ENCODE measurements around the gene COL9A3. TPM values are rescaled to one million over a fixed set of nuclear protein-coding genes. Genes with fewer than 3 reads are reported as not detected.

COL9A3 gene
- total RNA-seq, 2 donors from 2014 or later: not detected

DNA sequence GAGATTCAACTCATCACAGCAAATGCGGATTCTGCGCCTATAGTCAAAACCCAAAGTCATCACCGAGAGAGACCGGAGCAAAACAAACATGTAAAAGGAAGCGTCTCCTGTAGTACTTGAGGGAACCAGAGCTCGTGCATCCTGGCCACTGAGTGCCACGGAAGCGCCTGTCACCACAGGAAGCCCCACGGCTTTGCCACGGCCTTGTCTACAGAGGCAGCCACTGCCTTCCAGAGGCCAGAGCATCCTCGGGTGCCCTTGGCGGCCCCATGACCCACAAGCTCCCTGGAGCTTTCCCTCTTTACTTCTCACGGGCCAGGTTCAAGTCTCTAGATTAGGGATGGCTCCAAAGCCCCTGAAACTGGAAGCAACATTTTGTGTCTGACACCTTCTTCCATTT lies 37.3 kb downstream of the COL9A3 start:
- DNase-seq: no peak
- Mint-ChIP-seq H3K27ac (no peak overlapping the region), H3K27me3 (no peaks in the 10 kb centered on the region), H3K36me3 (ENCODE audit: low read depth) (peaks cover 5% of the 10 kb centered on the region), H3K4me3 (no peak overlapping the region), H3K4me1 (peaks cover 13% of the 10 kb centered on the region)
- no peak for ATAC-seq
- H3K9me3 ChIP-seq (ENCODE audit: control insufficient read depth, low read length, poor library complexity, severe bottlenecking): no peaks in the 10 kb centered on the region

DNA sequence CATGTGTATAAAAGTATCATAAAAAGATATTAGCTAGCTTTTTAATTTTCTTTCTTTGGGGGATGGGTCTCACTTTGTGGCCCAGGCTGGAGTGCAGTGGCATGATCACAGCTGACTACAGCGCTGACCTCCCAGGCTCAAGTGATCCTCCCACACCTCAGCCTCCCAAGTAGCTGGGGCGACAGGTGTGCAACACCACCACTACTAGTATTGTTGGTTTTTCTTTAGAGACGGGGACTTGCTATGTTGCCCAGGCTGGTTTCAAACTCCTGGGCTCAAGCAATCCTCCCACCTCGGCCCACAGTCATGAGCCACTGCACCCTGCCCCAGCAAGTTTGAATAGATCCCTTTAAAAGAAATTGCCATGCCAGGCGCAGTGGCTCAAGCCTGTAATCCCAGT lies 38.3 kb downstream of the COL9A3 start:
- Mint-ChIP-seq H3K27ac (no peak overlapping the region), H3K4me1 (peaks cover 12% of the 10 kb centered on the region), H3K27me3 (no peaks in the 10 kb centered on the region), H3K4me3 (no peak overlapping the region), H3K36me3 (ENCODE audit: low read depth) (peaks cover 5% of the 10 kb centered on the region)
- DNase-seq: no peak
- no peak for ATAC-seq
- H3K9me3 ChIP-seq (ENCODE audit: control insufficient read depth, low read length, poor library complexity, severe bottlenecking): no peaks in the 10 kb centered on the region

GRCh38 chr20:62856931-62857619 lies 40.2 kb downstream of the COL9A3 start:
- no peak for DNase-seq
- Mint-ChIP-seq H3K4me1 (peaks cover 12% of the 10 kb centered on the region), H3K27ac (no peak overlapping the region), H3K36me3 (ENCODE audit: low read depth) (peaks cover 5% of the 10 kb centered on the region), H3K4me3 (no peak overlapping the region), H3K27me3 (no peaks in the 10 kb centered on the region)
- no peaks in the 10 kb centered on the region for H3K9me3 ChIP-seq (ENCODE audit: control insufficient read depth, low read length, poor library complexity, severe bottlenecking)
- no peak for ATAC-seq

GRCh38 chr20:62858058-62858830 lies 41.4 kb downstream of the COL9A3 start:
- H3K4me3 Mint-ChIP-seq: no peak overlapping the region
- peaks cover 3% of the 10 kb centered on the region for H3K36me3 Mint-ChIP-seq (ENCODE audit: low read depth)
- no peak for DNase-seq
- no peaks in the 10 kb centered on the region for H3K27me3 Mint-ChIP-seq
- no peak for ATAC-seq
- H3K9me3 ChIP-seq (ENCODE audit: control insufficient read depth, low read length, poor library complexity, severe bottlenecking): no peaks in the 10 kb centered on the region
- H3K4me1 Mint-ChIP-seq: peaks cover 12% of the 10 kb centered on the region
- H3K27ac Mint-ChIP-seq: no peak overlapping the region

- Mint-ChIP-seq H3K27me3 (no peaks in the 10 kb centered on the region), H3K27ac (peak overlapping the region; percentile 9), H3K36me3 (ENCODE audit: low read depth) (peaks cover 3% of the 10 kb centered on the region), H3K4me1 (peaks cover 10% of the 10 kb centered on the region), H3K4me3 (peak overlapping the region; percentile 79)
- ATAC-seq: no peak
- DNase-seq: no peak
- no peaks in the 10 kb centered on the region for H3K9me3 ChIP-seq (ENCODE audit: control insufficient read depth, low read length, poor library complexity, severe bottlenecking)
These were observed 42.9 kb downstream of the COL9A3 start for GRCh38 chr20:62859721-62860120.

DNA sequence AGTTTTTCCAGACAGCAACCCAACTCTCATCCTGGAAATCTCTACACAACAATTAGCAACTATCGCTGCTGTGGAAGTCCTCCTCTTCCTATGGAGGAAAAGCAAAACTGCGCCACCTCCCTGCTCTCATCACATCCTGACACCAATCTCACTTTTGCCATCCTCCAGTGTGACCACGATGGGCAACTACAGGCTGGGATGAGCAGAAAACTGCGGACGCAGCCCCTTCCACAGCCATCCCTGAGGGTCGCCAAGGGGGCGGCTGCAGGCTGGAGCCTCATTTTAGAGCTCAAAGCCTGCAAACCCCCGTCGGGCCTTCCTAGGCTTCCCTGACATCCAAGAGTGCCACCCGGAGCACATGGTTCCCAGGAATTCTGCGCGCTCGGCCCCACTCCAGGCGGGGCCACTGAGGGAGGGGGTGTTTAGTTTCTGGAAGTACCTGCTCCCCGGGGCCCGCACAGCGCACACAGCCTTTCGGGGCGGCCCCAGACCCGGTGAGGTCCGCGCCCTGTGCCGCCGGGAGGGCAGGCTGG lies 43.6 kb downstream of the COL9A3 start:
- DNase-seq (no peak), ATAC-seq (no peak)
- peaks cover 10% of the 10 kb centered on the region for H3K4me1 Mint-ChIP-seq
- peaks cover 3% of the 10 kb centered on the region for H3K36me3 Mint-ChIP-seq (ENCODE audit: low read depth)
- H3K4me3 Mint-ChIP-seq: peak overlapping the region; percentile 79
- H3K27ac Mint-ChIP-seq: peak overlapping the region; percentile 9
- H3K27me3 Mint-ChIP-seq: no peaks in the 10 kb centered on the region
- H3K9me3 ChIP-seq (ENCODE audit: control insufficient read depth, low read length, poor library complexity, severe bottlenecking): no peaks in the 10 kb centered on the region

GRCh38 chr20:62860924-62861691 lies 44.3 kb downstream of the COL9A3 start:
- Mint-ChIP-seq H3K4me3 (no peak overlapping the region), H3K36me3 (ENCODE audit: low read depth) (peaks cover 3% of the 10 kb centered on the region), H3K27ac (no peak overlapping the region), H3K4me1 (peaks cover 10% of the 10 kb centered on the region), H3K27me3 (no peaks in the 10 kb centered on the region)
- H3K9me3 ChIP-seq (ENCODE audit: control insufficient read depth, low read length, poor library complexity, severe bottlenecking): no peaks in the 10 kb centered on the region
- DNase-seq: peak; percentile 35 to 48 (median 47)
- peak; percentile 38 for ATAC-seq

GRCh38 chr20:62861726-62862336 lies 45.0 kb downstream of the COL9A3 start, which contains the start of gene TCFL5:
TCFL5 (minus strand) TSS chr20:62861822; CDS start chr20:62861670, 152 bp downstream.
- Mint-ChIP-seq H3K36me3 (ENCODE audit: low read depth) (peaks cover 3% of the 10 kb centered on the region), H3K4me3 (peak within 1 kb of the TSS; percentile 79), H3K27ac (peak within 1 kb of the TSS; percentile 19), H3K27me3 (no peaks in the 10 kb centered on the region), H3K4me1 (peaks cover 10% of the 10 kb centered on the region)
- no peaks in the 10 kb centered on the region for H3K9me3 ChIP-seq (ENCODE audit: control insufficient read depth, low read length, poor library complexity, severe bottlenecking)
- peak; percentile 90 for ATAC-seq
- peak; percentile 91 to 98 (median 93) for DNase-seq

- peaks cover 10% of the 10 kb centered on the region for H3K4me1 Mint-ChIP-seq
- no peak overlapping the region for H3K4me3 Mint-ChIP-seq
- H3K27ac Mint-ChIP-seq: no peak overlapping the region
These were observed 47.4 kb downstream of the COL9A3 start for GRCh38 chr20:62864207-62864606.

GRCh38 chr20:62872184-62872847 lies 55.5 kb downstream of the COL9A3 start:
- no peaks in the 10 kb centered on the region for H3K9me3 ChIP-seq (ENCODE audit: control insufficient read depth, low read length, poor library complexity, severe bottlenecking)
- peaks cover 16% of the 10 kb centered on the region for H3K27me3 Mint-ChIP-seq
- H3K36me3 Mint-ChIP-seq (ENCODE audit: low read depth): no peaks in the 10 kb centered on the region
- H3K27ac Mint-ChIP-seq: no peak overlapping the region
- H3K4me1 Mint-ChIP-seq: peaks cover 23% of the 10 kb centered on the region
- ATAC-seq (no peak), DNase-seq (no peak)
- no peak overlapping the region for H3K4me3 Mint-ChIP-seq

More at GRCh38 chr20:62864207-62864606, 47.4 kb downstream of the COL9A3 start:
- no peaks in the 10 kb centered on the region for H3K27me3 Mint-ChIP-seq
- no peaks in the 10 kb centered on the region for H3K9me3 ChIP-seq (ENCODE audit: control insufficient read depth, low read length, poor library complexity, severe bottlenecking)
- no peaks in the 10 kb centered on the region for H3K36me3 Mint-ChIP-seq (ENCODE audit: low read depth)
- no peak for DNase-seq
- ATAC-seq: no peak

DNA sequence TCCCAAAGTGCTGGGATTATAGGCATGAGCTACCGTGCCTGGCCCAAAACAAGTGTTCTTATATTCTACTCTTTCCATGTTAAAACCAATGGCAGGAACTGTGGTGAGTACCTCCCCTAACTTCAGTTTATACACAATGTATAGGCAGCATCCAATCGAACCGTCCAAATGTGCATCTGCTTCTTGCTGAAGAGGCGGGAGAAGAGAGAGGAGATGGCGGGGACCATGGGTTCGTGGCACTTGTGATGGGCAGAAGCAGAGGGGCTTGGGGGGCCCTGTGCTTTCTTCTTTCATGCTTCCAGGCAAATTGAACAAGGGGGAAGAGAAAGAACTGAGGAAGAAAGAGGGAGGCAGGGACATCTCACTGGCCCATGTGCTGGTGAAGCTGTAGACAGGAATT lies 56.0 kb downstream of the COL9A3 start:
- no peaks in the 10 kb centered on the region for H3K36me3 Mint-ChIP-seq (ENCODE audit: low read depth)
- DNase-seq (no peak), ATAC-seq (no peak)
- H3K9me3 ChIP-seq (ENCODE audit: control insufficient read depth, low read length, poor library complexity, severe bottlenecking): no peaks in the 10 kb centered on the region
- no peak overlapping the region for H3K27ac Mint-ChIP-seq
- peaks cover 16% of the 10 kb centered on the region for H3K27me3 Mint-ChIP-seq
- H3K4me3 Mint-ChIP-seq: no peak overlapping the region
- peaks cover 21% of the 10 kb centered on the region for H3K4me1 Mint-ChIP-seq

GRCh38 chr20:62873280-62873679 lies 56.4 kb downstream of the COL9A3 start:
- DNase-seq (no peak), ATAC-seq (no peak)
- peak overlapping the region; percentile 60 for H3K27ac Mint-ChIP-seq
- peaks cover 16% of the 10 kb centered on the region for H3K27me3 Mint-ChIP-seq
- no peaks in the 10 kb centered on the region for H3K9me3 ChIP-seq (ENCODE audit: control insufficient read depth, low read length, poor library complexity, severe bottlenecking)
- H3K4me1 Mint-ChIP-seq: peaks cover 21% of the 10 kb centered on the region
- H3K36me3 Mint-ChIP-seq (ENCODE audit: low read depth): no peaks in the 10 kb centered on the region
- peak overlapping the region; percentile 74 for H3K4me3 Mint-ChIP-seq
